NCI-H187 (cell line): Measurements from ENCODE around the gene GOLGA6L10.
"Not testable (repeated sequence)": the region's sequence is repeated elsewhere in the genome, so short reads cannot be mapped to it uniquely, and the experiment has no call there.

Source experiments
- DNase-seq, 2 experiments: peaks; one replicate each; lab custom pipeline; 2025; lab: John Stamatoyannopoulos, UW

The GOLGA6L10 gene

DNA sequence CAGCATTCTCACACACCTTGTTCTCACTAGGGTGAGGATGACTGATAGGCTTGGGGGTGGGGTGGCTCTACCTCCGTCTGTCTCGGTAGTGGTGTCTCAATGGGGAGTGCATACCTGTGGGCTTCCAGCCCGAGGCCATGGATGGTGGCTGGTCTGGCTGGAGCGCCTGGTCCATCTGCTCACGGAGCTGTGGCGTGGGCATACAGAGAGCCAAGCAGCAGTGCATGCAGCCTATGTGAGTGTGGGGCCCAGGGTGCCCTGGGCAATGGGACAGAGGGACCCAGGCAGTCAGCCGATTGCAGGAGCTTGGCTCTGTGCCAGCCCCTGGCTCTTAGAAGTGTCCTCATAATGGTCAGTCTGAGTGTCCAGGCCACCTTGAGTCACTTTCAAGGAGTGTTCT is 31.8 kb downstream of the GOLGA6L10 start:
- DNase-seq, result not testable (repeated sequence)

- DNase-seq, result no peak
Observed at GRCh38 chr15:82317091-82317489, 32.2 kb downstream of the GOLGA6L10 start.

GRCh38 chr15:82316247-82317090 is 32.8 kb downstream of the GOLGA6L10 start:
- DNase-seq, result not testable (repeated sequence)

GRCh38 chr15:82315519-82316246 is 33.6 kb downstream of the GOLGA6L10 start:
- no peak for DNase-seq

DNA sequence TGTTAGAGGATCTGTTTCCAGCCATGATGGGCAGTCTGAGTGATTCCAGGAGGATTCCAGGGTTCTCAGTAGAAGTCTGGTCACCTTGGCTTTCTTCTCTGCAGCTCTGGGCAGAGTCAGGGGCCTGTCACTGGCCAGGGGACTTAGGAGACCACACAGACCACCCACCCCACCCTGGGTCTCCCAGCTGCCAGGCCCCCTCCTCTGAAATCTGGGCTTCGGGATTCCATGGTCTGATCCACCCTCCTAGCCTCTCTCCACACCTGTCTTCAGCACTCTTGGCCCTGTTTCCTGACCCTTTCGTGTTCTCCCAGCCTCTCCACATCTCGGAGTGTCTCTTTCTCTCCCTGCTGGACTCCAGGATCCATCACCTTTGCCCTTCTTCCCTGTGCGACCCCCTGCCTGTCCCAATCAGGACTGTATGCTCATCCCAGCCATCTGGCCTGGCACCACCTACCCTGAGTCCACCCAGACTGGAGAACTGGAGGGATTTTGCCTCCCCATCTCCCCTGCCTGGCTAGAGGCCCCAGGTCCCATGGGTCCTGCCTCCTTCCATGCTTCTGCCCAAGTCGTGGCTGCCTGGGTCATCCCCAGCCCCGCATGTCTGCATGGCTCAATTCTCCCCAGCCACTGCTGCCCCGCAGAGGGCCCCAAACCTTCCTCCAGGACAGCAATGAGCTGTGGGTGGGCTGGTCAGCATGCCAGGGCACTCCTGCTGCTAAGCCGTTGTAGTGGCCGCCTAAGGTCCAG is 34.3 kb downstream of the GOLGA6L10 start:
- DNase-seq, result no peak

- not testable (repeated sequence) for DNase-seq
Observed at GRCh38 chr15:82313951-82314768, 35.1 kb downstream of the GOLGA6L10 start.

DNA sequence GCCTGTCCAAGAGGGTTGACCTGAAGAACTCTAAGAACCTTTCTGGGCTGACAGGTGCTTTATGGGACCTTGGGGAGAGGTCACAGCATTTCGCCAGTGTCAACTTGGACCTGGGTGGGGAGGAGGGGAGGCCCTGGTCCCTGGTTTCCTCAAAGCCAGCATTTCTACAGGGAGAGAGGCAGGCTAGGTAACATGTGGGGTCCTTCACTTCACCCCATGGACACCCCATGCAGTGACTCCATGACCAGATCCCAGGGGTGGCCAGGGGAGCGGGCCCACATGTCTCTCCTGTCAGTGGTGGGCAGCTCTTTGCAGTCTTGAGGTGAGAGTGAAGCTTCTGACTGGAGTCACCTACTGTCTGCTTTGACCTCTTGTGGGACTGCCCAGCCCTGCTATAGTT is 35.8 kb downstream of the GOLGA6L10 start:
- DNase-seq, result no peak

- DNase-seq, result no peak
Observed at GRCh38 chr15:82312586-82313349, 36.5 kb downstream of the GOLGA6L10 start.

DNA sequence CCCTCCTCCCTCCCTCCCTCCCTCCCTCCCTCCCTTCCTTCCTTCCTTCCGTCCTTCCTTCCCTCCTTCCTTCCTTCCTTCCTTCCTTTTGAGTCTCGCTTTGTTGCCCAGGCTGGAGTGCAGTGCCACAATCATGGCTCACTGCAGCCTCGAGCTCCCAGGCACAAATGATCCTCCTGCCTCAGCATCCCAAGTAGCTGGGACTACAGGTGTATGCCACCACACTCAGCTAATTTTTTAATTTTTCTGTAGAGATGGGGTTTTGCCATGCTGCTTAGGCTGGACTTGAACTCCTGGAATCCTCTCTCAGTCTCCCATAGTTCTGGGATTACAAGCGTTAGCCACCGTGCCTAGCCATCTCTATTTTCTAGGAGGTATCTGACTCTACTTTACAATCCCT is 38.0 kb downstream of the GOLGA6L10 start:
- not testable (repeated sequence) for DNase-seq

- no peak for DNase-seq
Observed at GRCh38 chr15:82309802-82310201, 39.5 kb downstream of the GOLGA6L10 start.

- DNase-seq, result no peak
Observed at GRCh38 chr15:82307714-82308081, 41.6 kb downstream of the GOLGA6L10 start.

DNA sequence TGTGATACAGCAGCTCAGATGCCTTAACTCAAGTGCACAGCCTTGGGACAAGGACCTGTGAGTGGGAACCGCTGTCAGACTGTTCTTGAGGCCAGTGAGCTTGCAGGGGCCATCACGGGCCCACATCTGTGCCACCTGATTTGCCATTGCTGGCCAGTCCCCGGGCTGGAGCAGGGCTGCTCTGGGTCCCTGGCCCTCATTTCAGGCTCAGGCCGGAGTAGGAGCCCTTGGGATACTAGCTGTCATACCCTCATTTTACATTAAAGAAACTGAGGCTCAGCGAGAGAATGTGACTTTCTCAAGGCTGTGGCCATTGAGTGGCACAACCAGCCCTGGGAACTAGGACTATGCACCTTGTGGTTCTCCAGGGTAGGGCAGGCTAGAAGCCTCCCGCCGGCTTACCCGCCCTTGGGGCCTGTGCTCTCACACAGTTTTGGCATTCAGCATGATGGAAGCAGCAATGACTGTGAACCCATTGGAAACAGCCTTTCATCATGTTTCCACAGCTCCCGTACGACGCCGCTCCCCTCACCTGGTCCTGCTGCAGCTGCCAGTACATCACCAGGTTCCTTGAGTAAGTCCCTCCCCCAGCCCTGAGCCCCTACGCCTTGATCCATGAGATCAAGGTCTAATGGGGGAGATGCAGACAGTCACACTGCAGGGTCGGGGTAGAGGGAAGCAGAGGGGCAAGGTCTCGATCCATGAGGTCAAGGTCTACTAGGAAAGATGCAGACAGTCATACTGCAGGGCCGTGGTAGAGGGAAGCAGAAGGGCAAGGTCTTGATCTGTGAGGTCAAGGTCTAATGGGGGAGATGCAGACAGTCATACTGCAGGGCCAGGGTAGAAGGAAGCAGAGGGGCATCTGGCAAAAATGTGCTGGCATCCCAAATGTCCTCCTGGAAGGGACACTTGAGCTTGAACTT is 42.2 kb downstream of the GOLGA6L10 start:
- no peak for DNase-seq

DNA sequence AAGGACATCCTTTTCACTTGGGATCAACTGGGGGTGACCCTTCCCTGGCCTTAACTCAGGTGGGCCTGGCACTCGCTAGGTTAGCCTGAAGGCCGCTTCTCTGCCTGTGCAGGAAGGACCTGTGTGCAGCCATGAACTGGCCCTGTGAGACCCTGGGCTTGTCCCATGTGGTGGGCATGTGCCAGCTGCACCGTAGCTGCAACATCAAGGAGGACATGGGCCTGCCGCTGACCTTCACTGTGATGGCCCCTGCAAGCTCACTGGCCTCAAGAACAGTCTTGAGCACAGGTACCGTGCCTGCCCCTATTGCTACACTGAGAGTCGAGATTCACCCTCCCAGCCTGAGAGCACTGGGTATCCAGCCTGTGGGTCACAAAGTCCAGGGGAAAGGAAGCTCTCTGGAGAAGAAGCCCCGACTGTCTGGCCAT is 43.6 kb downstream of the GOLGA6L10 start:
- no peak for DNase-seq

- DNase-seq, result no peak
Observed at GRCh38 chr15:82304778-82305090, 44.5 kb downstream of the GOLGA6L10 start.

GRCh38 chr15:82303956-82304777 is 45.1 kb downstream of the GOLGA6L10 start:
- DNase-seq, result no peak

- no peak for DNase-seq
Observed at GRCh38 chr15:82301296-82302016, 47.8 kb downstream of the GOLGA6L10 start.

DNA sequence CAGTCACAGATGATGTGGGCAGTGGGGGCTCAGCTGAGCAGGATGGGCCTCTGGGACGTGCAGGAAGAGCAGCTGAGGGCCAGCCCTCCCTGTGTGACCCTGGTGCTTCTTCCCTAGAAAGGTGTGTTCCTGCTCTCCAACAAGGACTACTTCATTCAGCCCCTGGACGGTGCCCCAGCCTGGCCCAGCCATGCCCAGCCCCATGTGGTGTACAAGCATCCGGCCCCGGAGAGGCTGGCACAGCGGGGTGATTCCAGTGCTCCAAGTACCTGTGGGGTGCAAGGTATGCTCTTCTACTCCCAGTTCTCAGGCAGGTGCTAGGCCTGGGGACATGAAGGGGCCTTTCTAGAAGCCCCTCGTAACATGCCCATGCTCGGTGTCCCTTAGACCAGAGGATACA is 48.4 kb downstream of the GOLGA6L10 start:
- DNase-seq, result no peak

DNA sequence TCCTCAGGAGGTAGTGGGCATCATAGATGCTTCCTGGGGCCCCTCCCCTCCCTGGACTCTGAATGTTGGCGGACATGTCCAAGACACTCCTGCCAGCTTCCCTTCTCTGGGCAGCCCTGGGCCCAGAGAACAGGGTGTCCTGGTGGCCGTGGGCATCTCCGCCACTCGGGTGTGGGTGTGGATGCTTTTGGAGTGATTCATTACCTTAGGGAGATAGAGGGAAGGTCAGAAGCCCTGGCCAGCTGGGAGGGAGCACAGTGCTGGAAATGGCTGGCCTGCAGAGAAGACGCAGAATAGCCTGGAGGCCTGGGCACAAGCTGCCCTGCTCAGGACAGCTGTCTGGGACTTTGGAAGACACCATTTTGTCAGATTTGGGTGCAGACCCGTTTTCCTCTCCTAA is 48.9 kb downstream of the GOLGA6L10 start:
- DNase-seq, result not testable (repeated sequence)
